Left ventricle myocardium inferior (tissue), 1 donor: ENCODE data around the gene FAM149B1. TPM values are rescaled to one million over a fixed set of nuclear protein-coding genes. Genes with fewer than 3 reads are reported as not detected.

Source experiments
- DNase-seq: peaks from one replicate; pipeline ENCODE4 v3.0.0-alpha.2; 2020
- H3K27ac ChIP-seq: fragments of 200-600 bp; replicated peaks from 2 replicates; pipeline ENCODE4 v1.8.0; 2021
- H3K27me3 ChIP-seq: fragments of 200-600 bp; 2 replicates; pipeline ENCODE4 v1.8.0; 2021; ENCODE audit warnings: low read depth
- H3K36me3 ChIP-seq: fragments of 200-600 bp; 2 replicates; pipeline ENCODE4 v1.8.0; 2021
- H3K4me1 ChIP-seq: fragments of 200-600 bp; 2 replicates; pipeline ENCODE4 v1.8.0; 2021
- H3K4me3 ChIP-seq: fragments of 200-600 bp; 2 replicates; pipeline ENCODE4 v1.8.0; 2021; ENCODE audit warnings: mild to moderate bottlenecking, moderate library complexity
- H3K9me3 ChIP-seq: fragments of 200-600 bp; replicated peaks from 2 replicates; pipeline ENCODE4 v1.8.0; 2021
- intact Hi-C: fragments of 100-400 bp; cut with micrococcal nuclease; formaldehyde crosslinking; loops from one replicate; pipeline ENCODE4 v1.11.0; 2022
- total RNA-seq: library from RNA; stranded (reverse); fragmentation: NEBNext Ultra II Directional; extraction: Animal tissue kit (Norgen Biotek cat#: 25700); gene quantifications from one replicate; pipeline ENCODE4 v1.2.1, GENCODE V29; 2021
- TF ChIP-seq, protein P1 (sequence below): fragments of 200-600 bp; IDR thresholded peaks from 2 replicates; pipeline ENCODE4 v1.8.0; 2021; ENCODE audit warnings: antibody characterized with exemption, mild to moderate bottlenecking, borderline replicate concordance
- donor health status: DM: no; HTN: yes; CAD: no; lungs with severe emphysema.

The FAM149B1 gene
- total RNA-seq, 1 donor from 2014 or later = 14.0 TPM

- DNase-seq = no peak
- intact Hi-C loops = no loop called here
- TF ChIP-seq, protein P1, sequence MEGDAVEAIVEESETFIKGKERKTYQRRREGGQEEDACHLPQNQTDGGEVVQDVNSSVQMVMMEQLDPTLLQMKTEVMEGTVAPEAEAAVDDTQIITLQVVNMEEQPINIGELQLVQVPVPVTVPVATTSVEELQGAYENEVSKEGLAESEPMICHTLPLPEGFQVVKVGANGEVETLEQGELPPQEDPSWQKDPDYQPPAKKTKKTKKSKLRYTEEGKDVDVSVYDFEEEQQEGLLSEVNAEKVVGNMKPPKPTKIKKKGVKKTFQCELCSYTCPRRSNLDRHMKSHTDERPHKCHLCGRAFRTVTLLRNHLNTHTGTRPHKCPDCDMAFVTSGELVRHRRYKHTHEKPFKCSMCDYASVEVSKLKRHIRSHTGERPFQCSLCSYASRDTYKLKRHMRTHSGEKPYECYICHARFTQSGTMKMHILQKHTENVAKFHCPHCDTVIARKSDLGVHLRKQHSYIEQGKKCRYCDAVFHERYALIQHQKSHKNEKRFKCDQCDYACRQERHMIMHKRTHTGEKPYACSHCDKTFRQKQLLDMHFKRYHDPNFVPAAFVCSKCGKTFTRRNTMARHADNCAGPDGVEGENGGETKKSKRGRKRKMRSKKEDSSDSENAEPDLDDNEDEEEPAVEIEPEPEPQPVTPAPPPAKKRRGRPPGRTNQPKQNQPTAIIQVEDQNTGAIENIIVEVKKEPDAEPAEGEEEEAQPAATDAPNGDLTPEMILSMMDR = no peak
- no peaks in the 10 kb centered on the region for H3K9me3 ChIP-seq
- H3K27ac ChIP-seq = no peak overlapping the region
- H3K27me3 ChIP-seq = no peaks in the 10 kb centered on the region
- peaks cover 29% of the 10 kb centered on the region for H3K36me3 ChIP-seq
- peaks cover 5% of the 10 kb centered on the region for H3K4me1 ChIP-seq
- no peak overlapping the region for H3K4me3 ChIP-seq
Measured at GRCh38 chr10:73205081-73205480, 37.2 kb downstream of the FAM149B1 start.

- Histone ChIP-seq H3K27ac (no peak overlapping the region), H3K27me3 (no peaks in the 10 kb centered on the region), H3K4me3 (no peak overlapping the region), H3K9me3 (no peaks in the 10 kb centered on the region), H3K4me1 (peaks cover 5% of the 10 kb centered on the region), H3K36me3 (peaks cover 31% of the 10 kb centered on the region)
- DNase-seq = no peak
- TF ChIP-seq, protein P1 = no peak
- intact Hi-C loops = no loop called here
Measured at GRCh38 chr10:73205890-73206289, 38.0 kb downstream of the FAM149B1 start.

- no peaks in the 10 kb centered on the region for H3K27me3 ChIP-seq
- DNase-seq = no peak
- intact Hi-C loops = no loop called here
Measured at GRCh38 chr10:73206385-73206784, 38.5 kb downstream of the FAM149B1 start.

DNA sequence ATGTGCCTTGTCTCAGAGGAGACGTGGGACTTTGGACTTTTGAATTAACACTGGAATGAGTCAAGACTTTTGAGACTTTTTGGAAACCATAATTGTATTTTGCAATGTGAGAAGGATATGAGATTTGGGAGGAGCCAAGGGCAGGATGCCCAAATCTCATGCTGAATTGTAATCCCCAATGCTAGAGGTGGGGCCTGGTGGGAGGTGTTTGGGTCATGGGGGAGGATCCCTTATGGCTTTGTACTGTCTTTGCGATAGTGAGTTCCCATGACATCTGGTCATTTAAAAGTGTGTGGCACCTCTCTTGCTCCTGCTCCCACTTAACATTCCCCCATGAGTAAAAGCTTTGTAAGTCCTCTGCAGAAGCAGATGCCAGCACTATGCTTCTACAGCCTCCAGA lies 40.0 kb downstream of the FAM149B1 start:
- no peak for DNase-seq
- H3K9me3 ChIP-seq = no peaks in the 10 kb centered on the region
- TF ChIP-seq, protein P1 = no peak
- intact Hi-C loops = no loop called here
- no peaks in the 10 kb centered on the region for H3K27me3 ChIP-seq
- H3K4me1 ChIP-seq = peaks cover 5% of the 10 kb centered on the region
- no peak overlapping the region for H3K27ac ChIP-seq
- no peak overlapping the region for H3K4me3 ChIP-seq
- H3K36me3 ChIP-seq = peaks cover 22% of the 10 kb centered on the region

More at GRCh38 chr10:73206385-73206784, 38.5 kb downstream of the FAM149B1 start:
- TF ChIP-seq, protein P1 = no peak
- Histone ChIP-seq H3K36me3 (peaks cover 29% of the 10 kb centered on the region), H3K4me3 (no peak overlapping the region), H3K4me1 (peaks cover 5% of the 10 kb centered on the region), H3K27ac (no peak overlapping the region), H3K9me3 (no peaks in the 10 kb centered on the region)

GRCh38 chr10:73209705-73210104 lies 41.8 kb downstream of the FAM149B1 start:
- TF ChIP-seq, protein P1 = no peak
- peaks cover 22% of the 10 kb centered on the region for H3K36me3 ChIP-seq
- H3K4me3 ChIP-seq = no peak overlapping the region
- H3K4me1 ChIP-seq = peaks cover 5% of the 10 kb centered on the region
- intact Hi-C loops = no loop called here
- no peak for DNase-seq
- no peaks in the 10 kb centered on the region for H3K9me3 ChIP-seq
- H3K27ac ChIP-seq = no peak overlapping the region
- H3K27me3 ChIP-seq = no peaks in the 10 kb centered on the region
